NCI-H187 (cell line): Measurements from ENCODE around the gene PCGF5.
"Not testable (repeated sequence)": the region's sequence is repeated elsewhere in the genome, so short reads cannot be mapped to it uniquely, and the experiment has no call there.

ENCODE experiments used
- DNase-seq, 2 experiments: peaks; one replicate each; lab custom pipeline; 2025; lab: John Stamatoyannopoulos, UW

The PCGF5 gene

DNA sequence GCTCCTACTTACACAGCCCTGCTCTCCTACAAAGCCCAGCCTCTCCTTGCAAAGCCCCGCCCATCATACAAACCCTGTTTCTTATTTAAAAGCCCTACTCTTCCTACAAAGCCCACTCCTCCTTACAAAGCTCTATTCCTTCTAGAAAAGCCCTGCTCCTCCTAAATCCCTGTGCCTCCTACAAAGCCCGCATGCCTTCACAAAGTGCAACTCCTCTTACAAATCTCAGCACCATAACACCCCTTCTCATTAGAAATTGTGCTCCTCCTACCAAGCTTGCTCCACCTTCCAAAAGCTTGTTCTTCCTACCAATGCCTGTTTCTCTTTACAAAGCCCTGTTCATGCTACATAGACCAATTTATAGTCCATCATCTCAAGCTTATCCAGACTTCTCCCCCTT is 66.1 kb downstream of the PCGF5 start:
- no peak for DNase-seq

GRCh38 chr10:91287276-91287675 is 66.8 kb downstream of the PCGF5 start:
- no peak for DNase-seq

DNA sequence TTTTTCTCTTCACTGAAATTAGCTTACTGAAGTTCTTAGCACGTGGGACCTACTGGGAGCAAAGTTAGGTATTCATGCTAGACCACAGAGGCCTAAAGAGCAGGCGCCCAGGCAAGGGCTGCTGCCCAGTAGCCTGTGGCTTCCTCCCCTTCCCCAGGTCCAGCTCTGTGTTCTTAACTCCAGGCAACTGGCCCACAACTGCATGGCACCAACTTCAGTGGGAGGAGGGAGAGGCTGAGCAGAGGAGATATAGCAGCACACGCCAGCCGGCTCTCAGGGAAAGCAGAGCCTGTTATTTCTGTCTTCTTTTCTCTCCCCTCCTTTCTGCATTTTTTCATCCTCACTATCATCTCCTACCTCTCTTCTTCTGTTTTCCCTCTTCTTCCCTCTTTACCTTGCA is 67.4 kb downstream of the PCGF5 start:
- DNase-seq = no peak

DNA sequence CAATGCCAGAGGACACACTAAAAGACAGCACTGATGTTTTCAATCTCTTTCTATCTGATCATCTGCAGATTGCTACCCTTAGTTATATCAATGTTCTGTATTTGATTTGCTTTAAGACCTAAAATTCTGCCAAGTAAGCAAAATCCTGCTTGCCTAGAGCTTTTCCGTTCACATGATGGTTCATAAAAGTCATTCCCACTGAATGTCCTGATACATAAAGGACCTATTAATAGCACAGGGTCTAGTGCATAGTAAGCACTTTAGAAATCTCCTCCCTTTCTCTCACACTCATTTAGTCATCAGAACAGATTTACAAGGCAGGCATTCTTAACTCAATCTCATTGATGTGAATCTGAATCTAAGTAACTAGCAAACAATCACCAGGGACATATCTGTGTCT is 68.8 kb downstream of the PCGF5 start:
- no peak for DNase-seq

DNA sequence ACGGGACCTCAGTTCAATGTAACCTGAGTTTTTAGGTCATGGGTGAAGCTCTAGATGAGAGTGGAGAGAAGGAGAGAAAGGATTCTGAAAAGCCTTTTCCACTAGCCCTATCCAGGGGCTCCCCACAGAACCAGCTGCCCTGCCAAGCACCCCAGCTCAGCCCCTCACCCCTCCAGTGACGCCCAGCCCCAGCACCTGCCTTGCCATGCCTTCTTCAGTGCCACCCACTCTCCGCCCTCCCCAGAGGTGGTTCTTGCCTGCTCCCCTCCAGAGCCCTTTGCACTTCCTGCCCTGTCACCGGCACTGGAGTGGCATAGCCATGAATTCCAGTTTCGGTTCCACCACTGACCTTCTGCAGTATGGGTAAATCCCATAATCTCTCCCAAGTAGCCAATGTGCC is 70.1 kb downstream of the PCGF5 start:
- no peak for DNase-seq

GRCh38 chr10:91294134-91294906 is 73.9 kb downstream of the PCGF5 start:
- DNase-seq = no peak

DNA sequence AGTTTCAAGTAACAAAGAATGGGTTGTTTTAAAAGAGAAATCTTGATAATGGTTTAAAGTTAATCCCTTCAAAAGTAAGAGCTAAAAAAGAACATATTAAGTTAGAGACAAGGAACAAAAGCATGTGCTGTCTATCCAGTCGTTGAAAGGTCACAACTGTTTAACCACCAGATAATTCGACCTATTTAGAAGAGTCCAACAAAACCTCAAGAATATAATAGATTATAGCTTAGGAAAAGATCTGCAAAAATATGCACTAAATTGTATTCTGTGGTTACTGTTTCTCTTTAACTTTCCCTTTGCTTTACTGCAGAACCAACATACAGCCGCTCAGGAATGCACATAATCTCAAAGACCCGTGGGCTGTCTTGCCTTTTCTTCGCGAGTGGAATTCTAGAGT is 74.9 kb downstream of the PCGF5 start:
- DNase-seq = no peak

DNA sequence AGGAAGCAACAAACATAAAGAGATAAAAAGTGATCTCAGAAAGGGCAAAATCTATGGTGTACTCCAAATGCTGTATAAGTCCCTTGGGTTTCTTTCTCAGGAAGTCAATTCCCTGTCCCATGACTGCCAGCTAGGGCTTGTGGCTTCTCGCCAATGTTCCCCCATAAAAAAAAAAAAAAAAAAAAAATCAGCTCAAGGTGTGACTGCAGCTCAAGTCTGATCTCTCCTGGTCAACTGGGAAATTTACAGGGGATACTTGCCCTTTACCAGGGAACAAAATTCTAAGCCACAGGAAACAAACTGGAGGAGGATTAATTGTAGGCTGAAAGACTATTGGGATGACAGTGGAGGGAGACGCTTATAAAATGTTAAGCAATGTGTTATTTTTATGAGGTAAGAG is 76.0 kb downstream of the PCGF5 start:
- no peak for DNase-seq

GRCh38 chr10:91298224-91298871 is 77.9 kb downstream of the PCGF5 start:
- DNase-seq = peak; percentile 35 to 60

- DNase-seq = no peak
Measured at GRCh38 chr10:91299999-91300575, 79.6 kb downstream of the PCGF5 start.

DNA sequence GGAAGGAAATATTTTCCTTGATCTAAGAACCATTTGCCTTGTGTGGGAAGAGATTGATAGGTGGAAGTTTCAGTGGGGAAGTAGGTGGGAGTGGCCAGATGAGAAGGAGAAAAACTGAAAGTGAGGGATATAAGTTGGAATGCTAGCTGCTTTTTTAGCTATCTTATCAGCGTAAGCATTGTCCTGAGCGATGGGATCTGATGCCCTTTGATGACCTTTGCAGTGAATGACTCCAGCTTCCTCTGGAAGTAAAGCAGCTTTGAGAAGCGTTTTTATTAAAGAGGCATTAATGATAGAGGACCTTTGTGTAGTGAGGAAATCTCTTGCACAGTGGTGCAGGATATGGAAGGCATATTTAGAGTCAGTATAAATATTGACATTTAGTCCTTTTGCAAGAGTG is 82.5 kb downstream of the PCGF5 start:
- not testable (repeated sequence) for DNase-seq

DNA sequence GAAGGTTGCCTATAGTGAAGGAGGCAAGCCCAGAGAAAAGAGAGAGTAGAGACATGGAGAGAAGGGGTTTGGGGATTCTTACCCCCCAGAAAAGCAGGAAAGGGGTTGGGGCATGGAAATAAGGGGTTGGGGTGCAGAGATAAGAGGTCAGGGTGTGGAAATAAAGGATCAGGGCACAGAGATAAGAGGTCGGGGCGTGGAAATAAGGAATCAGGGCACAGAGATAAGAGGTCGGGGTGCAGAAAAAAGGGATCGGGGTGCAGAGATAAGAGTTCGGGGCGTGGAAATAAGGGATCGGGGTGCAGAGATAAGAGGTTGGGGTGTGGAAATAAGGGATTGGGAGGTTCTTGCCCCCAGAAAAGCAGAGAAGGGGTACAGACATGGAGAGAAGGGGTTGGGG is 85.5 kb downstream of the PCGF5 start:
- DNase-seq = not testable (repeated sequence)

GRCh38 chr10:91307489-91307888 is 87.0 kb downstream of the PCGF5 start:
- DNase-seq = no peak

DNA sequence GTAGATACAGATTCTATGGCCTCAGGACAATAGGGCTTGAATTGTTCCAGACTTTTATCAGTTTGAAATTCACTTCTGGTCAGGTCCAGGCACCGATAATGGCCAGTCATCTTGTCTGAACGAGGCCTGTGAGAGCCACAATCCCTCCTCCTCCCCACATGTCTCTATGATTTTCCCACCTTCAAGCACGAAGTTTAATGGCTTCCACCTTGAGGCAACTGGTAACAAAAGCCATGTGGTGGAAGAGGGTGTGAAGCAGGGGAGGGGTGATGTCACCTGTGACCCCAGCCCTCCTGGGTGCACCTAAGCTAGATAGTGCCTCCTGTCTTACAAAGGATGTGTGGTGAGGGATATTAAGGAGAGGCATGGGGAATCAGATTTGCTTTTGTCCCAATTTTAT is 89.2 kb downstream of the PCGF5 start:
- no peak for DNase-seq

GRCh38 chr10:91311601-91312381 is 91.3 kb downstream of the PCGF5 start:
- no peak for DNase-seq

- DNase-seq = no peak
Measured at GRCh38 chr10:91312382-91312733, 91.9 kb downstream of the PCGF5 start.

DNA sequence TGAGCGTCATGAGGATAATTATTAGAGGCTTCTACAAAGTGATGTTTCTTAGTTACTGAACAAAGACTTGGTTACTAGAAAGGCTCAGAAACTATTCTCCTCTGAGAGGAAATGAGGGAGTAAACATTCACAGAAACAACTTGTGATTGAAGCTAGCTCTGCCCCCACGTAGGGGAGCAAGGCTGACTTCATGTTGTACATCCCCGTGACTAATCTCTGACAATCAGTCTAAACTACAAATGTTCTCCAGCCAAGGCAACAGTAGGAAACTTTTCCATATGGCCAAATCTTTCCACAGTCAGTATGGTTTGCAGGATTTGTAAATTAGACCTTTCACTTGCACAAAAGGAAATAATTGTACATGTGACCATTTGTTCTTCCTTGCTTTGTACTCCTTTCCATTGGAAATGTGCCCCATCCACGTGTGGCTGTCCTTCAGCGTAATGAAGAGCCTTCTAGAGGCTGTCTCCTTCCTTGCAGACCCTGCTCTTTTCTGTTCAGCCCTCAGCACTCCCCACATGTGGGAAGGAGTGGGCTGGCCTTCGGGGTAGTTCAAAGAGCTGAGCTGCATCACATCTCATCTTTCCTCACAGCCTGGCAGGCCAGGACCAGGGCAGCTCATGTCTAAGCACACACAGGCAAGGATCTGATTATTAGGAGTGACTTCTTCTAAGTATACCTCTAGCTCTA is 93.5 kb downstream of the PCGF5 start:
- DNase-seq = no peak

GRCh38 chr10:91316486-91316885 is 96.0 kb downstream of the PCGF5 start:
- no peak for DNase-seq

GRCh38 chr10:91317541-91317940 is 97.1 kb downstream of the PCGF5 start:
- no peak for DNase-seq

GRCh38 chr10:91319336-91319735 is 98.9 kb downstream of the PCGF5 start:
- no peak for DNase-seq

DNA sequence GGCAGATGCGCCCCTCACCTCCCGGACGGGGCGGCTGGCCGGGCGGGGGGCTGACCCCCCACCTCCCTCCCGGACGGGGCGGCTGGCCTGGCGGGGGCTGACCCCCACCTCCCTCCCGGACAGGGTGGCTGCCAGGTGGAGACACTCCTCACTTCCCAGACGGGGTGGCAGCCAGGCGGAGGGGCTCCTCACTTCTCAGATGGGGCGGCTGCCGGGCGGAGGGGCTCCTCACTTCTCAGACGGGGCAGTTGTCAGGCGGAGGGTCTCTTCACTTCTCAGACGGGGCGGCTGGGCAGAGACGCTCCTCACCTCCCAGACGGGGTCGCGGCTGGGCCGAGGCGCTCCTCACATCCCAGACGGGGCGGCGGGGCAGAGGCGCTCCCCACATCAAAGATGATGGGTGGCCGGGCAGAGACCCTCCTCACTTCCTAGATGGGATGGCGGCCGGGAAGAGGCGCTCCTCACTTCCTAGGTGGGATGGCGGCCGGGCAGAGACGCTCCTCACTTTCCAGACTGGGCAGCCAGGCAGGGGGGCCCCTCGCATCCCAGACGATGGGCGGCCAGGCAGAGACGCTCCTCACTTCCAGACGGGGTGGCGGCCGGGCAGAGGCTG is 102.9 kb downstream of the PCGF5 start:
- DNase-seq = not testable (repeated sequence)
